ENCODE measurements around the gene TRPM7.

The TRPM7 gene

DNA sequence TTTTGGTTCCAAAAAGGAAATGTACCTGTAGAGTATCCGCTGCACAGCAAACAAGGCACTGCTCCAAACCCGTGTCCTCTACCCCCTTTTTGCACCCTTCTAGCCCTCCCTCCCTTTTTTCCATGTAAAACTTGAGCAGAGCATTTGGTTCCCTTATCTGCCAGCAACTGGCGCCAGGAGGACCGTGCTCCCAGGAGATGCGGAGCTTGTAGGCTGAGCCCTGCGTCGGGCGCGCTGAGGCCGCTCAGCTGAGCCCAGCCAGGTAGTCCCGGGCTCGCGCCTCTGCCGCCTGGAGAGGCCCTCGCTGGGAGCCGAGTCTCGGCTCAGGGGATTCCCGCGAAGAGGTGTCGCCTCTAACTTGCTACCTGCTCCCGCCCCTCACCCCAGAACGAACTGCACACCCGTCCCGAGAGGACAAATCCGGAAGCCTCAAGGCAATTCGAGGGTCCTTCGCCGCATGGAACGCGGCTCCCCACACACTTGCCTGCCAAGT is 575 bp downstream of the TRPM7 start:
- peak; percentile 79 for DNase-seq (ENCODE audit: low read depth)
- TF ChIP-seq, protein P1, sequence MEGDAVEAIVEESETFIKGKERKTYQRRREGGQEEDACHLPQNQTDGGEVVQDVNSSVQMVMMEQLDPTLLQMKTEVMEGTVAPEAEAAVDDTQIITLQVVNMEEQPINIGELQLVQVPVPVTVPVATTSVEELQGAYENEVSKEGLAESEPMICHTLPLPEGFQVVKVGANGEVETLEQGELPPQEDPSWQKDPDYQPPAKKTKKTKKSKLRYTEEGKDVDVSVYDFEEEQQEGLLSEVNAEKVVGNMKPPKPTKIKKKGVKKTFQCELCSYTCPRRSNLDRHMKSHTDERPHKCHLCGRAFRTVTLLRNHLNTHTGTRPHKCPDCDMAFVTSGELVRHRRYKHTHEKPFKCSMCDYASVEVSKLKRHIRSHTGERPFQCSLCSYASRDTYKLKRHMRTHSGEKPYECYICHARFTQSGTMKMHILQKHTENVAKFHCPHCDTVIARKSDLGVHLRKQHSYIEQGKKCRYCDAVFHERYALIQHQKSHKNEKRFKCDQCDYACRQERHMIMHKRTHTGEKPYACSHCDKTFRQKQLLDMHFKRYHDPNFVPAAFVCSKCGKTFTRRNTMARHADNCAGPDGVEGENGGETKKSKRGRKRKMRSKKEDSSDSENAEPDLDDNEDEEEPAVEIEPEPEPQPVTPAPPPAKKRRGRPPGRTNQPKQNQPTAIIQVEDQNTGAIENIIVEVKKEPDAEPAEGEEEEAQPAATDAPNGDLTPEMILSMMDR (IDR thresholded peaks at IDR 0.05; ENCODE audit: low read depth, low read length): no peak
- TF ChIP-seq MYC (IDR thresholded peaks at IDR 0.05; ENCODE audit: low read depth, low read length): no peak
- TF ChIP-seq, protein P2, sequence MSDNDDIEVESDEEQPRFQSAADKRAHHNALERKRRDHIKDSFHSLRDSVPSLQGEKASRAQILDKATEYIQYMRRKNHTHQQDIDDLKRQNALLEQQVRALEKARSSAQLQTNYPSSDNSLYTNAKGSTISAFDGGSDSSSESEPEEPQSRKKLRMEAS (IDR thresholded peaks at IDR 0.05; ENCODE audit: low read depth, low read length): no peak
- H3K4me3 ChIP-seq (ENCODE audit: low read depth, low read length): peak overlapping the region; percentile 97

DNA sequence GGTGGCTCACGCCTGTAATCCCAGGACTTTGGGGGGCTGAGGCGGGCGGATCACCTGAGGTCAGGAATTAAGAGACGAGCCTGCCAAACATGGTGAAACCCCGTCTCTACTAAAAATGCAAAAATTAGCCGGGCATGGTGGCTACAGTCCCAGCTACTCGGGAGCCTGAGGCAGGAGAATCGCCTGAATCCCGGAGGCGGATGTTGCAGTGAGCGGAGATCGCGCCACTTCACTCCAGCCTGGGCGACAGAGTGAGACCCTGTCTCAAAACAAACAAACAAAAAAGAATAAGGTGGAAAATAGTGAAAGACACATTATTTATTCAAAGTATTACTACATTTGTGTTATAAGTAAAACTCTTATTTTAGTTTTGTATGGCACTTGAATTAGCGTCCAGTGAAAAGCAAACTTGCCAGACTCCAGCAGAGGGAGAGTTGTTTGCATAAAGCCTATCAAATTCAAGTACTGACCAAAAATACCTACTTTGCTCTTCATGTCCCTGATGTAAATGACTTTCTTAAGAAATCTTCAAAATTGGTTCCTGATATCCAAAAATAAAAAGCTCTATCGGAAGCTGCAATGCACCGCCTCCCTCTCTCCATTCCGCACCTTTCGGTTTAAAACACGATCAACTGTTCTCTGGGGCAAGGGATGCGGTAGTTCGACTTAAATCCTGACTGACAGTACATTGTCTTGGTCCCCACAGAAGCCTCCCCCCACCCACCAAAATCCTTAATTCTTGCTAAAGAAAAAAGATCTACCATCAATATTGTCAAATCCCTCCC is 1.2 kb downstream of the TRPM7 start:
- DNase-seq (ENCODE audit: low read depth): peak; percentile 21
- H3K4me3 ChIP-seq (ENCODE audit: low read depth, low read length): peak overlapping the region; percentile 97
- TF ChIP-seq, protein P1 (IDR thresholded peaks at IDR 0.05; ENCODE audit: low read depth, low read length): no peak
- TF ChIP-seq POLR2A (IDR thresholded peaks at IDR 0.05; ENCODE audit: extremely low read depth, insufficient read length) (no peak), MYC (IDR thresholded peaks at IDR 0.05; ENCODE audit: low read depth, low read length) (no peak)
- TF ChIP-seq, protein P2 (IDR thresholded peaks at IDR 0.05; ENCODE audit: low read depth, low read length): no peak

DNA sequence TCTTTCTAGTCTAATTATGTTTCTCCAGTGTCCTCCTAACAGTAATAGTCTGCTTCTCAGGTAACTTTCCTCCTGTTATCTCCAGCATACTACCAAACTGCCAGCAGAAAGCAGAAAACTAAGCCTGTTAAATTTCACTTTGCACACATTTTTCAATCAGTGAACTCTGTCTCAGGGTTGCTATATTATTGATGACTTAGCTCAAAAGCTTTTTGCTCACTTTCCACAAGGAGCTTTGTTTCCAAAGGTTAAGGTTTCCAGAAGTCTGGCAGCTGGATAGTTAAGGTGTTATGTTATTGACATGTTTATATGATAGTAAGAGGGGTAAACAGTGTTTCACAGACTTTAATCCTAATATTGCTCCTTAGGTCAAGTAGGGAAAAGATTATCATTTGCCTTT is 5.1 kb downstream of the TRPM7 start:
- no peak overlapping the region for H3K4me3 ChIP-seq (ENCODE audit: low read depth, low read length)
- TF ChIP-seq, protein P2 (IDR thresholded peaks at IDR 0.05; ENCODE audit: low read depth, low read length): no peak
- no peak for TF ChIP-seq MYC (IDR thresholded peaks at IDR 0.05; ENCODE audit: low read depth, low read length)
- no peak for TF ChIP-seq POLR2A (IDR thresholded peaks at IDR 0.05; ENCODE audit: extremely low read depth, insufficient read length)
- TF ChIP-seq, protein P1 (IDR thresholded peaks at IDR 0.05; ENCODE audit: low read depth, low read length): no peak
- no peak for DNase-seq (ENCODE audit: low read depth)

DNA sequence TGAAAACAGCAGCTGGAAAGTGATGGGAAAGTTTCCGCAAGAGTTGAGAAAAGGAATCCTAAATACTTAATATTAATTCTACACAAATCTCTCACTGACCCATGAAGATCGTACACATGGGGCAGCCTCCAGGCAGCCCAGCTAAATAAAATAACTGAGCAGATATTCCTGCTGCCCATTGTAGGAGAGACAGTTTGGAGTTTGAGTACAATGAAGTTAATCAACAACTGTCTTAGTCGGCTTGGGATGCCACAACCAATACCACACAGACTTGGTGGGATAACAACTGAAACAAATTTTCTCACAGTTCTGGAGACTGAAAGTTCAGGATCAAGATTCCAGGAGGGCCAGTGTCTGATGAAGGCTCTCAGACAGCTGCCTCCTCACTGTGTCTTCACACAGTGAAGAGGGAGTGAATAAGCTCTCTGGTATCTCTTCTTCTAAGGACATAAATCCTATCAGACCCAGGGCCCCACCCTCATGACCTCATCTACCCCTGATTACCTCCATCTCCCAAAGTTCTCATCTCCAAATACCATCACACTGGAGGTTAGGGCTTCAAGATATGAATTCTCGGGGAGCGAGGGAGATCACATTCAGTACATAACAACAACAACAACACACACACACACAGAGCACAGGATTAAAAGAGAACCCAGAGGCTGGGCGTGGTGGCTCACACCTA is 9.7 kb downstream of the TRPM7 start:
- no peak for DNase-seq (ENCODE audit: low read depth)
- no peak overlapping the region for H3K4me3 ChIP-seq (ENCODE audit: low read depth, low read length)
- TF ChIP-seq, protein P1 (IDR thresholded peaks at IDR 0.05; ENCODE audit: low read depth, low read length): no peak
- no peak for TF ChIP-seq MYC (IDR thresholded peaks at IDR 0.05; ENCODE audit: low read depth, low read length)
- TF ChIP-seq, protein P2 (IDR thresholded peaks at IDR 0.05; ENCODE audit: low read depth, low read length): no peak
- TF ChIP-seq POLR2A (IDR thresholded peaks at IDR 0.05; ENCODE audit: extremely low read depth, insufficient read length): no peak

DNA sequence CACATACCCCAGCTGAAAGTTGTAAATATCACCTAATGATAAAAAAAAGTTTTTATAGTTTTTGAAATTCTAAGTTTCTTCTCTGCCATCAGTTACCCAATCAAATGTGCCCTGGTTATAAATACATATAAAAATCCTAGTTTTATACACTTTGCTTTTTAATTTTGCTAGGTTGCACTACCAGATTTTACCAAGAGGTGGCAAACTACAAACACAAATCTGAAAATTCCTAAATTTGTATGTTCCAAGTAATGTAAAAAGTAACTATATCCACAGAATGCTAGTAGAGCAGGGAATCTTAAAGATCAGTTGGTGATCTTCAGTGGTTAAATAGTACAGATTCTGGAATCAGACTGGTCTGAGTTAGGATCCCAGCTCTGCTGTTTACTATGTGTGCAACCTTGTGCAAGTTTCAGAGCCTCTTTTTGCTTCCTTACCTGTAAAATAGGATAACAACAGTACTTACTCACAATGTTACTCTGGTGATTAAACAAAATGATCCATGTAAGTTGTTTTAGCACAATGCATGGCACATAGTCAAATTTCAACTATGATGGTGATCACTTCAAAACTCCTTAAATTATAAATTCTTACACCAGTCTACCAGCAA is 11.0 kb downstream of the TRPM7 start:
- TF ChIP-seq, protein P1 (IDR thresholded peaks at IDR 0.05; ENCODE audit: low read depth, low read length): peak; percentile 42
- TF ChIP-seq, protein P2 (IDR thresholded peaks at IDR 0.05; ENCODE audit: low read depth, low read length): no peak
- TF ChIP-seq MYC (IDR thresholded peaks at IDR 0.05; ENCODE audit: low read depth, low read length) (no peak), POLR2A (IDR thresholded peaks at IDR 0.05; ENCODE audit: extremely low read depth, insufficient read length) (no peak)
- DNase-seq (ENCODE audit: low read depth): peak; percentile 35
- H3K4me3 ChIP-seq (ENCODE audit: low read depth, low read length): no peak overlapping the region
